HUES64 (cell line): ENCODE data around the gene SMS.

Source experiments
- H3K27ac ChIP-seq: 2 replicates; pipeline ENCODE4 v1.7.0; 2013; ENCODE audit warnings: low read depth, low read length, inconsistent platforms
- H3K27me3 ChIP-seq: 2 replicates; pipeline ENCODE4 v1.6.1; 2013; ENCODE audit warnings: mild to moderate bottlenecking, low read length; ENCODE audit not compliant: insufficient read depth
- H3K36me3 ChIP-seq: 2 replicates; pipeline ENCODE4 v1.6.1; 2013; ENCODE audit warnings: mild to moderate bottlenecking, low read length; ENCODE audit not compliant: insufficient read depth
- H3K4me1 ChIP-seq: 2 replicates; pipeline ENCODE4 v1.6.1; 2013; ENCODE audit warnings: mild to moderate bottlenecking, low read length, moderate library complexity; ENCODE audit not compliant: insufficient read depth
- H3K4me3 ChIP-seq: 2 replicates; pipeline ENCODE4 v1.5.1; 2013; ENCODE audit warnings: mild to moderate bottlenecking, low read length, moderate library complexity
- H3K9ac ChIP-seq: 2 replicates; pipeline ENCODE4 v1.6.1; 2013; ENCODE audit warnings: mild to moderate bottlenecking, low read depth, low read length
- H3K9me3 ChIP-seq: 2 replicates; pipeline ENCODE4 v1.6.1; 2013; ENCODE audit warnings: low read depth, low read length; ENCODE audit not compliant: insufficient read depth
- WGBS: fragments of 150-250, 120-280 bp; methylation state at CpG from one replicate; pipeline ENCODE4 v1.1.7; 2013; ENCODE audit warnings: missing lambda C conversion rate; 5-methylcytosine and 5-hydroxymethylcytosine counted together

Gene SMS

GRCh38 chrX:21963269-21963668 is 22.8 kb downstream of the SMS start:
- no peaks in the 10 kb centered on the region for H3K27me3 ChIP-seq
- 95% methylated on average over 7 of the region's 7 CpGs for WGBS
- H3K9me3 ChIP-seq: no peaks in the 10 kb centered on the region
- 0 out of 2 replicates have a peak, but pooled peaks cover 12% of the 10 kb centered on the region for H3K4me1 ChIP-seq
- H3K36me3 ChIP-seq: peaks cover 12% of the 10 kb centered on the region
- H3K4me3 ChIP-seq: no peak overlapping the region
- H3K27ac ChIP-seq: no peak overlapping the region
- H3K9ac ChIP-seq: no peak overlapping the region

- no peaks in the 10 kb centered on the region for H3K9me3 ChIP-seq
- H3K27me3 ChIP-seq: no peaks in the 10 kb centered on the region
- no peak overlapping the region for H3K9ac ChIP-seq
- H3K4me1 ChIP-seq: 0 out of 2 replicates have a peak, but pooled peaks cover 12% of the 10 kb centered on the region
- H3K27ac ChIP-seq: no peak overlapping the region
- WGBS: 95% methylated on average over 7 of the region's 8 CpGs
- H3K36me3 ChIP-seq: peaks cover 17% of the 10 kb centered on the region
- H3K4me3 ChIP-seq: no peak overlapping the region
Observed at GRCh38 chrX:21963731-21964405, 23.4 kb downstream of the SMS start.

- Histone ChIP-seq H3K27me3 (no peaks in the 10 kb centered on the region), H3K9ac (no peak overlapping the region), H3K36me3 (peaks cover 25% of the 10 kb centered on the region), H3K4me3 (no peak overlapping the region), H3K27ac (no peak overlapping the region), H3K4me1 (no peaks in the 10 kb centered on the region), H3K9me3 (no peaks in the 10 kb centered on the region)
- WGBS: 94% methylated on average over 9 of the region's 9 CpGs
Observed at GRCh38 chrX:21966866-21967265, 26.4 kb downstream of the SMS start.

- Histone ChIP-seq H3K9ac (no peak overlapping the region), H3K4me1 (no peaks in the 10 kb centered on the region), H3K9me3 (no peaks in the 10 kb centered on the region), H3K4me3 (no peak overlapping the region), H3K27me3 (no peaks in the 10 kb centered on the region), H3K27ac (no peak overlapping the region), H3K36me3 (peaks cover 40% of the 10 kb centered on the region)
- 95% methylated on average over 6 of the region's 7 CpGs for WGBS
Observed at GRCh38 chrX:21968333-21968732, 27.8 kb downstream of the SMS start.

DNA sequence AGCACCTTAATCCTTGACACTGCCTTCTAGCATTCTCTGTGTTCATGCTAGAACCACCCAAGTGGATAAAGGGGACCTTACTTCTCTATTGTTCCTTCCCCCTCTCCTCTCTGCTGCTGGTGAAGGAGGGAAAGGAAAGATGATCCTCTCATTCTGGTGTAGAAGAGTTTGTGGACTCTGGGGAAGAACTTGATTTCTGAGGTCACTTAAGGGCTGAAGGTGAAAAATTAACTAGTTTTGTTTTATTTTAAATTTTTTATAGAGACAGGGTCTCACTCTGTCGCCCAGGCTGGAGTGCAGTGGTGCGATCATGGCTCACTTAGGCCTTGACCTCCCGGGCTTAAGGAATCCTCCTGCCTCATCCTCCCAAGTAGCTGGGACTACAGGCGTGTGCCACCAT is 29.8 kb downstream of the SMS start:
- peaks cover 60% of the 10 kb centered on the region for H3K36me3 ChIP-seq
- no peaks in the 10 kb centered on the region for H3K4me1 ChIP-seq
- H3K27me3 ChIP-seq: no peaks in the 10 kb centered on the region
- no peaks in the 10 kb centered on the region for H3K9me3 ChIP-seq
- no peak overlapping the region for H3K4me3 ChIP-seq
- 96% methylated on average over 3 of the region's 4 CpGs for WGBS
- H3K27ac ChIP-seq: no peak overlapping the region
- no peak overlapping the region for H3K9ac ChIP-seq

- no peaks in the 10 kb centered on the region for H3K27me3 ChIP-seq
- WGBS: 87% methylated on average over 3 of the region's 5 CpGs
- H3K36me3 ChIP-seq: peaks cover 77% of the 10 kb centered on the region
- H3K4me3 ChIP-seq: no peak overlapping the region
- no peak overlapping the region for H3K27ac ChIP-seq
- no peak overlapping the region for H3K9ac ChIP-seq
- H3K9me3 ChIP-seq: no peaks in the 10 kb centered on the region
- no peaks in the 10 kb centered on the region for H3K4me1 ChIP-seq
Observed at GRCh38 chrX:21972046-21972445, 31.5 kb downstream of the SMS start.

- Histone ChIP-seq H3K27ac (no peak overlapping the region), H3K9ac (no peak overlapping the region), H3K4me3 (no peak overlapping the region), H3K27me3 (no peaks in the 10 kb centered on the region), H3K9me3 (no peaks in the 10 kb centered on the region), H3K4me1 (no peaks in the 10 kb centered on the region), H3K36me3 (peaks cover 77% of the 10 kb centered on the region)
- 91% methylated on average over 7 of the region's 7 CpGs for WGBS
Observed at GRCh38 chrX:21972721-21973120, 32.2 kb downstream of the SMS start.

- peaks cover 77% of the 10 kb centered on the region for H3K36me3 ChIP-seq
- no peaks in the 10 kb centered on the region for H3K4me1 ChIP-seq
- 91% methylated on average over 10 of the region's 12 CpGs for WGBS
- H3K4me3 ChIP-seq: no peak overlapping the region
- no peaks in the 10 kb centered on the region for H3K27me3 ChIP-seq
- no peaks in the 10 kb centered on the region for H3K9me3 ChIP-seq
- no peak overlapping the region for H3K27ac ChIP-seq
- no peak overlapping the region for H3K9ac ChIP-seq
Observed at GRCh38 chrX:21973321-21974010, 33.0 kb downstream of the SMS start.

DNA sequence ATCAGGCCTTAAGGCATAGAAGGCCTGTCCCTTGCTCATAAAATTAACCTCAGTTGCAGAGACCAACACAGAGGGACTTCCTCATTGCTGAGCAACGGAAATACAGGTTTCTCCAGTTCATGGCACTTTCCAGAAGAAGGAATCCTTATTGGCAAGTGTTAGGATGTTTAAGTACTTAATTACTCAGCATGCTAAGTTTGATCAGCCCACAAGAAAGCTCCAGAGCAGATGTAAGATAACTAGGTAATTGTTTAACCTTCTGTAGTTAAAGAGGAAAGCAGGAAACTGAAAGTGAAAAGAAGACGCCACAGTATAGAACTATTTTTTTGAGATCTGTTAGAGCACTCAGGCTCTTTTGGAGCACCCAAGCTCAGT is 33.5 kb downstream of the SMS start:
- Histone ChIP-seq H3K9me3 (no peaks in the 10 kb centered on the region), H3K9ac (no peak overlapping the region), H3K27me3 (no peaks in the 10 kb centered on the region), H3K4me3 (no peak overlapping the region), H3K27ac (no peak overlapping the region), H3K36me3 (peaks cover 78% of the 10 kb centered on the region), H3K4me1 (no peaks in the 10 kb centered on the region)
- WGBS: 88% methylated on average over 2 of the region's 2 CpGs

- no peak overlapping the region for H3K27ac ChIP-seq
Observed at GRCh38 chrX:21975242-21975641, 34.7 kb downstream of the SMS start.

GRCh38 chrX:21975812-21976211 is 35.3 kb downstream of the SMS start:
- 90% methylated on average over 6 of the region's 6 CpGs for WGBS
- H3K4me1 ChIP-seq: no peaks in the 10 kb centered on the region
- peaks cover 81% of the 10 kb centered on the region for H3K36me3 ChIP-seq
- H3K9me3 ChIP-seq: no peaks in the 10 kb centered on the region
- no peak overlapping the region for H3K27ac ChIP-seq
- H3K4me3 ChIP-seq: no peak overlapping the region
- no peaks in the 10 kb centered on the region for H3K27me3 ChIP-seq
- H3K9ac ChIP-seq: no peak overlapping the region

More at GRCh38 chrX:21975242-21975641, 34.7 kb downstream of the SMS start:
- Histone ChIP-seq H3K9me3 (no peaks in the 10 kb centered on the region), H3K4me1 (no peaks in the 10 kb centered on the region), H3K4me3 (no peak overlapping the region), H3K9ac (no peak overlapping the region), H3K36me3 (peaks cover 76% of the 10 kb centered on the region), H3K27me3 (no peaks in the 10 kb centered on the region)
- WGBS: 95% methylated on average over 3 of the region's 3 CpGs
